Keratinocyte (primary cell): ENCODE results near the gene SOX1.

Experiments used
- CTCF ChIP-seq, 3 experiments: IDR thresholded peaks in 1 of 3; conservative IDR thresholded peaks in 1 of 3; optimal IDR thresholded peaks in 1 of 3; 2 replicates in 2 of 3; 3 replicates in 1 of 3; pipeline versions ENCODE3 to v1.5.1; 2011; ENCODE audit warnings: low read length in 3 of 3, mild to moderate bottlenecking in 3 of 3, moderate library complexity in 2 of 3, control low read depth in 1 of 3, inconsistent platforms in 1 of 3; ENCODE audit not compliant: insufficient read depth in 2 of 3; ENCODE audit errors: extremely low read depth in 1 of 3
- EZH2 ChIP-seq: IDR thresholded peaks from one replicate; pipeline ENCODE4 v1.6.1; 2012; ENCODE audit warnings: inconsistent platforms, mild to moderate bottlenecking, low read length, moderate library complexity

GRCh38 chr13:112112534-112113276, 45.8 kb downstream of the SOX1 start:
- TF ChIP-seq CTCF (optimal IDR thresholded peaks at IDR 0.05 in 1 of 3, IDR thresholded peaks at IDR 0.05 in 1 of 3, conservative IDR thresholded peaks at IDR 0.05 in 1 of 3; ENCODE audit: extremely low read depth in 1 of 3, insufficient read depth in 2 of 3, low read length in 3 of 3) = no peak
- no peak for TF ChIP-seq EZH2
